OCI-LY3 (cell line): ENCODE results near the gene TMEM132C.
A peak's percentile ranks its signal among the peaks of the same experiment; 100 is the strongest.

Experiments
- H2AFZ ChIP-seq: fragments of 200-600, 300-600 bp; shearing (Covaris generic); 2 replicates; pipeline ENCODE4 v1.6.0; 2014; ENCODE audit warnings: antibody characterized with exemption, low read depth, low read length
- H3K27ac ChIP-seq: fragments of 200-600, 300-600 bp; sonication (generic); 2 replicates; pipeline ENCODE4 v1.5.1; 2014; ENCODE audit warnings: mild to moderate bottlenecking, low read length, moderate library complexity, mixed read lengths
- H3K27me3 ChIP-seq: fragments of 200-600, 300-600 bp; sonication (generic); 2 replicates; pipeline ENCODE4 v1.6.1; 2014; ENCODE audit warnings: low read depth, low read length, mixed read lengths
- H3K36me3 ChIP-seq: fragments of 200-600, 300-600 bp; sonication (generic); replicated peaks from 2 replicates; pipeline ENCODE3; 2014; ENCODE audit warnings: low read depth, low read length, mixed read lengths
- H3K4me1 ChIP-seq: fragments of 300-600, 200-600 bp; sonication (generic); 2 replicates; pipeline ENCODE4 v1.6.1; 2014; ENCODE audit warnings: low read length, mixed read lengths
- H3K4me2 ChIP-seq: fragments of 200-600, 300-600 bp; sonication (generic); 2 replicates; pipeline ENCODE4 v1.6.1; 2014; ENCODE audit warnings: low read length, mixed read lengths
- H3K4me3 ChIP-seq: fragments of 300-600, 200-600 bp; sonication (generic); 2 replicates; pipeline ENCODE4 v1.5.1; 2014; ENCODE audit warnings: antibody characterized with exemption, mild to moderate bottlenecking, low read length, moderate library complexity
- H3K79me2 ChIP-seq: fragments of 300-600, 200-600 bp; shearing (Covaris generic); 2 replicates; pipeline ENCODE4 v1.6.1; 2014; ENCODE audit warnings: mild to moderate bottlenecking, low read length, mixed read lengths
- H3K9ac ChIP-seq: fragments of 300-600, 200-600 bp; shearing (Covaris generic); 2 replicates; pipeline ENCODE4 v1.6.0; 2014; ENCODE audit warnings: mild to moderate bottlenecking, low read length, moderate library complexity
- H3K9me3 ChIP-seq: fragments of 200-600, 300-600 bp; shearing (Covaris generic); 2 replicates; pipeline ENCODE4 v1.6.1; 2014; ENCODE audit warnings: low read length, mixed read lengths; ENCODE audit not compliant: insufficient read depth
- H4K20me1 ChIP-seq: fragments of 200-600, 300-600 bp; sonication (generic); 2 replicates; pipeline ENCODE4 v1.6.1; 2016; ENCODE audit warnings: low read length, mixed read lengths; ENCODE audit not compliant: insufficient read depth
- CTCF ChIP-seq: fragments of 200-600, 300-600 bp; sonication (generic); IDR thresholded peaks from 2 replicates; pipeline ENCODE4 v1.5.1; 2014; ENCODE audit warnings: antibody characterized with exemption, low read length, low read depth
- EZH2phosphoT487 ChIP-seq: fragments of 200-600 bp; shearing (Covaris generic); IDR thresholded peaks from 2 replicates; pipeline ENCODE4 v1.6.1; 2018; ENCODE audit warnings: antibody characterized with exemption, mixed run types, low read depth

TMEM132C gene

GRCh38 chr12:128551266-128551665 lies 284.3 kb downstream of the TMEM132C start:
- H3K4me1 ChIP-seq: peaks cover 32% of the 10 kb centered on the region
- no peaks in the 10 kb centered on the region for H3K79me2 ChIP-seq
- peak overlapping the region; percentile 47 for H3K9ac ChIP-seq
- no peaks in the 10 kb centered on the region for H3K36me3 ChIP-seq
- H2AFZ ChIP-seq: peak overlapping the region; percentile 62
- H4K20me1 ChIP-seq: no peaks in the 10 kb centered on the region
- peak overlapping the region; percentile 62 for H3K4me3 ChIP-seq
- no peaks in the 10 kb centered on the region for H3K9me3 ChIP-seq
- peak overlapping the region; percentile 79 for H3K4me2 ChIP-seq
- H3K27me3 ChIP-seq: peaks cover 22% of the 10 kb centered on the region
- no peak overlapping the region for H3K27ac ChIP-seq
- TF ChIP-seq EZH2phosphoT487 (no peak), CTCF (no peak)

- no peak overlapping the region for H3K4me3 ChIP-seq
- H3K79me2 ChIP-seq: no peaks in the 10 kb centered on the region
- H4K20me1 ChIP-seq: no peaks in the 10 kb centered on the region
- H3K27ac ChIP-seq: no peak overlapping the region
- peaks cover 4% of the 10 kb centered on the region for H3K36me3 ChIP-seq
- no peaks in the 10 kb centered on the region for H3K9me3 ChIP-seq
- TF ChIP-seq CTCF (no peak), EZH2phosphoT487 (no peak)
- no peak overlapping the region for H3K9ac ChIP-seq
- H2AFZ ChIP-seq: no peak overlapping the region
- no peak overlapping the region for H3K4me2 ChIP-seq
- H3K27me3 ChIP-seq: 0 out of 2 replicates have a peak, but pooled peaks cover 11% of the 10 kb centered on the region
- peaks cover 46% of the 10 kb centered on the region for H3K4me1 ChIP-seq
These were observed 287.8 kb downstream of the TMEM132C start for GRCh38 chr12:128554546-128555304.

GRCh38 chr12:128557231-128557630 lies 290.3 kb downstream of the TMEM132C start:
- Histone ChIP-seq H3K9me3 (no peaks in the 10 kb centered on the region), H3K4me1 (peaks cover 27% of the 10 kb centered on the region), H3K27me3 (no peaks in the 10 kb centered on the region), H3K27ac (no peak overlapping the region), H3K4me3 (no peak overlapping the region), H3K79me2 (no peaks in the 10 kb centered on the region), H2AFZ (no peak overlapping the region), H3K4me2 (no peak overlapping the region), H3K9ac (no peak overlapping the region), H3K36me3 (peaks cover 8% of the 10 kb centered on the region), H4K20me1 (no peaks in the 10 kb centered on the region)
- TF ChIP-seq CTCF: no peak
- no peak for TF ChIP-seq EZH2phosphoT487

- H3K36me3 ChIP-seq: peaks cover 48% of the 10 kb centered on the region
- no peaks in the 10 kb centered on the region for H3K27me3 ChIP-seq
- peaks cover 20% of the 10 kb centered on the region for H3K4me1 ChIP-seq
- H3K4me2 ChIP-seq: no peak overlapping the region
- no peak overlapping the region for H3K4me3 ChIP-seq
- peaks cover 6% of the 10 kb centered on the region; the same call in 1 of the 2 replicates for H3K9me3 ChIP-seq
- H3K79me2 ChIP-seq: peaks cover 23% of the 10 kb centered on the region
- H2AFZ ChIP-seq: no peak overlapping the region
- H3K9ac ChIP-seq: no peak overlapping the region
- H3K27ac ChIP-seq: no peak overlapping the region
- no peaks in the 10 kb centered on the region for H4K20me1 ChIP-seq
- TF ChIP-seq CTCF (no peak), EZH2phosphoT487 (no peak)
These were observed 298.0 kb downstream of the TMEM132C start for GRCh38 chr12:128564956-128565355.
